ENCODE data around the gene ZNF436. TPM values are rescaled to one million over a fixed set of nuclear protein-coding genes. Genes with fewer than 3 reads are reported as not detected.

ZNF436 gene
- total and polyA plus RNA-seq, 2 of the 13 experiments (the other 11 are each of a cell fraction or from before 2014, with no cell fraction given) = 4.3 to 9.9 TPM

DNA sequence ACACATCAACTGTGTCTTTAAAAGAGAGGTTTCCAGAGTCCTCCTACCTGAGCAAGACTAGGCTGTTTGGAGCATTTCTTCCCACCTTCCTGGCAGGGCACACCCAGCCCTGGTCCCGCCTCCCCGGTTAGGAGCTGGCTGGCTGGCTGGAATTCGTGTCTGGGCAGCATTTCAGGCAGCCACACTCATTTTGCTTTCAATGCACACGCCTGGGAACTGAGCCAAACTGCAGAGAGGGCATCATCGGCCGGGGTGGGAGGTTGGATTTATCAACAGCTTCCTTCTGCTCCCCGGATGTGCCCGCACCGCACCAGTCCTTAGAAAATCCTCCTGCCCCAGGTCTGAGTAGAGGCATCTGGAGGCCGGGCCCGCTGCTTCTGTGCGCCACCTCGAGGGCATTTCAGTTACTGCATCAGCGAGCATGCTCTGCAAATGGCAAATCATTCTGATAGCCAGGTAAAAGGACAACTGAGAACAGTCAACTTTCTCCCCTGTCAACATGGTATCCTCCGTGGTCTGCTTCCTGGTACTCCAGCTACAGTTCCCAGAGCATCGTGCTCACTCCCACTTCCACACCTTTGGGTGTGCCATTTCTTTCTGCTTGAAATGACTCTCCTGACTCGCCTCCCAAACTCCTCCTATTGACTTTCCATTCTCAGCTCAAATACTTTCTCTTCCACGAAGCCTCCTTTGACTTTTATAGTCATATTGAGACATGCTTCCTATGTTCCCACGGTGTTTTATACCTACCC, 34.3 kb upstream of the ZNF436 start (continued):
- TF ChIP-seq ZBTB33 (CRISPR knock-in tag; IDR thresholded peaks at IDR 0.05) = 0 out of 2 replicates have a peak, but pooled peaks have one; percentile 5
- TF ChIP-seq ZNF12 (CRISPR knock-in tag; IDR thresholded peaks at IDR 0.05) = no peak
- TF ChIP-seq, protein P1, sequence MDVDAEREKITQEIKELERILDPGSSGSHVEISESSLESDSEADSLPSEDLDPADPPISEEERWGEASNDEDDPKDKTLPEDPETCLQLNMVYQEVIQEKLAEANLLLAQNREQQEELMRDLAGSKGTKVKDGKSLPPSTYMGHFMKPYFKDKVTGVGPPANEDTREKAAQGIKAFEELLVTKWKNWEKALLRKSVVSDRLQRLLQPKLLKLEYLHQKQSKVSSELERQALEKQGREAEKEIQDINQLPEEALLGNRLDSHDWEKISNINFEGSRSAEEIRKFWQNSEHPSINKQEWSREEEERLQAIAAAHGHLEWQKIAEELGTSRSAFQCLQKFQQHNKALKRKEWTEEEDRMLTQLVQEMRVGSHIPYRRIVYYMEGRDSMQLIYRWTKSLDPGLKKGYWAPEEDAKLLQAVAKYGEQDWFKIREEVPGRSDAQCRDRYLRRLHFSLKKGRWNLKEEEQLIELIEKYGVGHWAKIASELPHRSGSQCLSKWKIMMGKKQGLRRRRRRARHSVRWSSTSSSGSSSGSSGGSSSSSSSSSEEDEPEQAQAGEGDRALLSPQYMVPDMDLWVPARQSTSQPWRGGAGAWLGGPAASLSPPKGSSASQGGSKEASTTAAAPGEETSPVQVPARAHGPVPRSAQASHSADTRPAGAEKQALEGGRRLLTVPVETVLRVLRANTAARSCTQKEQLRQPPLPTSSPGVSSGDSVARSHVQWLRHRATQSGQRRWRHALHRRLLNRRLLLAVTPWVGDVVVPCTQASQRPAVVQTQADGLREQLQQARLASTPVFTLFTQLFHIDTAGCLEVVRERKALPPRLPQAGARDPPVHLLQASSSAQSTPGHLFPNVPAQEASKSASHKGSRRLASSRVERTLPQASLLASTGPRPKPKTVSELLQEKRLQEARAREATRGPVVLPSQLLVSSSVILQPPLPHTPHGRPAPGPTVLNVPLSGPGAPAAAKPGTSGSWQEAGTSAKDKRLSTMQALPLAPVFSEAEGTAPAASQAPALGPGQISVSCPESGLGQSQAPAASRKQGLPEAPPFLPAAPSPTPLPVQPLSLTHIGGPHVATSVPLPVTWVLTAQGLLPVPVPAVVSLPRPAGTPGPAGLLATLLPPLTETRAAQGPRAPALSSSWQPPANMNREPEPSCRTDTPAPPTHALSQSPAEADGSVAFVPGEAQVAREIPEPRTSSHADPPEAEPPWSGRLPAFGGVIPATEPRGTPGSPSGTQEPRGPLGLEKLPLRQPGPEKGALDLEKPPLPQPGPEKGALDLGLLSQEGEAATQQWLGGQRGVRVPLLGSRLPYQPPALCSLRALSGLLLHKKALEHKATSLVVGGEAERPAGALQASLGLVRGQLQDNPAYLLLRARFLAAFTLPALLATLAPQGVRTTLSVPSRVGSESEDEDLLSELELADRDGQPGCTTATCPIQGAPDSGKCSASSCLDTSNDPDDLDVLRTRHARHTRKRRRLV (CRISPR knock-in tag; IDR thresholded peaks at IDR 0.05) = no peak
- TF ChIP-seq SKI (IDR thresholded peaks at IDR 0.05; ENCODE audit: partially characterized antibody) = no peak
- no peak for TF ChIP-seq ZSCAN21 (CRISPR knock-in tag; IDR thresholded peaks at IDR 0.05; ENCODE audit: borderline replicate concordance)
- TF ChIP-seq, protein P2, sequence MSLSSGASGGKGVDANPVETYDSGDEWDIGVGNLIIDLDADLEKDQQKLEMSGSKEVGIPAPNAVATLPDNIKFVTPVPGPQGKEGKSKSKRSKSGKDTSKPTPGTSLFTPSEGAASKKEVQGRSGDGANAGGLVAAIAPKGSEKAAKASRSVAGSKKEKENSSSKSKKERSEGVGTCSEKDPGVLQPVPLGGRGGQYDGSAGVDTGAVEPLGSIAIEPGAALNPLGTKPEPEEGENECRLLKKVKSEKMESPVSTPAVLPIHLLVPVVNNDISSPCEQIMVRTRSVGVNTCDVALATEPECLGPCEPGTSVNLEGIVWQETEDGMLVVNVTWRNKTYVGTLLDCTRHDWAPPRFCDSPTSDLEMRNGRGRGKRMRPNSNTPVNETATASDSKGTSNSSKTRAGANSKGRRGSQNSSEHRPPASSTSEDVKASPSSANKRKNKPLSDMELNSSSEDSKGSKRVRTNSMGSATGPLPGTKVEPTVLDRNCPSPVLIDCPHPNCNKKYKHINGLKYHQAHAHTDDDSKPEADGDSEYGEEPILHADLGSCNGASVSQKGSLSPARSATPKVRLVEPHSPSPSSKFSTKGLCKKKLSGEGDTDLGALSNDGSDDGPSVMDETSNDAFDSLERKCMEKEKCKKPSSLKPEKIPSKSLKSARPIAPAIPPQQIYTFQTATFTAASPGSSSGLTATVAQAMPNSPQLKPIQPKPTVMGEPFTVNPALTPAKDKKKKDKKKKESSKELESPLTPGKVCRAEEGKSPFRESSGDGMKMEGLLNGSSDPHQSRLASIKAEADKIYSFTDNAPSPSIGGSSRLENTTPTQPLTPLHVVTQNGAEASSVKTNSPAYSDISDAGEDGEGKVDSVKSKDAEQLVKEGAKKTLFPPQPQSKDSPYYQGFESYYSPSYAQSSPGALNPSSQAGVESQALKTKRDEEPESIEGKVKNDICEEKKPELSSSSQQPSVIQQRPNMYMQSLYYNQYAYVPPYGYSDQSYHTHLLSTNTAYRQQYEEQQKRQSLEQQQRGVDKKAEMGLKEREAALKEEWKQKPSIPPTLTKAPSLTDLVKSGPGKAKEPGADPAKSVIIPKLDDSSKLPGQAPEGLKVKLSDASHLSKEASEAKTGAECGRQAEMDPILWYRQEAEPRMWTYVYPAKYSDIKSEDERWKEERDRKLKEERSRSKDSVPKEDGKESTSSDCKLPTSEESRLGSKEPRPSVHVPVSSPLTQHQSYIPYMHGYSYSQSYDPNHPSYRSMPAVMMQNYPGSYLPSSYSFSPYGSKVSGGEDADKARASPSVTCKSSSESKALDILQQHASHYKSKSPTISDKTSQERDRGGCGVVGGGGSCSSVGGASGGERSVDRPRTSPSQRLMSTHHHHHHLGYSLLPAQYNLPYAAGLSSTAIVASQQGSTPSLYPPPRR (CRISPR knock-in tag; IDR thresholded peaks at IDR 0.05; ENCODE audit: borderline replicate concordance) = no peak
- TF ChIP-seq HOXA5 (CRISPR knock-in tag; IDR thresholded peaks at IDR 0.05) = no peak
- TF ChIP-seq SRY (CRISPR knock-in tag; IDR thresholded peaks at IDR 0.05) = no peak
- no peak for TF ChIP-seq ZNF251 (CRISPR knock-in tag; IDR thresholded peaks at IDR 0.05)
- no peak for TF ChIP-seq ZFP41 (CRISPR knock-in tag; IDR thresholded peaks at IDR 0.05; ENCODE audit: borderline replicate concordance)
- no peak for TF ChIP-seq ZNF570 (CRISPR knock-in tag; IDR thresholded peaks at IDR 0.05; ENCODE audit: borderline replicate concordance)
- no peak for TF ChIP-seq MAFF (IDR thresholded peaks at IDR 0.05; ENCODE audit: low read depth, low read length)
- TF ChIP-seq PRDM4 (CRISPR knock-in tag; IDR thresholded peaks at IDR 0.05; ENCODE audit: borderline replicate concordance) = no peak

All from HepG2 (cell line).